Nephron progenitor cell (in vitro differentiated cells): ENCODE data around the gene E2F1.

Experiments used
- DNase-seq: peaks from one replicate; pipeline ENCODE4 v3.0.0; 2021
- H3K27ac Mint-ChIP-seq: 2 replicates; pipeline ENCODE4 v1.8.0; 2021; ENCODE audit warnings: mild to moderate bottlenecking, moderate library complexity, mixed read lengths
- H3K27me3 Mint-ChIP-seq: 2 replicates; pipeline ENCODE4 v1.8.0; 2021; ENCODE audit warnings: mild to moderate bottlenecking, low read depth, mixed read lengths; ENCODE audit not compliant: poor library complexity
- H3K36me3 Mint-ChIP-seq: 2 replicates; pipeline ENCODE4 v1.8.0; 2021; ENCODE audit warnings: low read depth, mixed read lengths
- H3K4me1 Mint-ChIP-seq: 2 replicates; pipeline ENCODE4 v1.8.0; 2021; ENCODE audit warnings: mixed read lengths
- H3K4me3 Mint-ChIP-seq: 2 replicates; pipeline ENCODE4 v1.8.0; 2021; ENCODE audit warnings: mild to moderate bottlenecking, moderate library complexity, mixed read lengths
- H3K9me3 Mint-ChIP-seq: 2 replicates; pipeline ENCODE4 v1.8.0; 2021; ENCODE audit warnings: mild to moderate bottlenecking, moderate library complexity, mixed read lengths
- CTCF ChIP-seq: fragments of 200-600 bp; sonication (generic); IDR thresholded peaks from 2 replicates; pipeline ENCODE4 v1.5.0; 2021; ENCODE audit warnings: antibody characterized with exemption

E2F1 gene

DNA sequence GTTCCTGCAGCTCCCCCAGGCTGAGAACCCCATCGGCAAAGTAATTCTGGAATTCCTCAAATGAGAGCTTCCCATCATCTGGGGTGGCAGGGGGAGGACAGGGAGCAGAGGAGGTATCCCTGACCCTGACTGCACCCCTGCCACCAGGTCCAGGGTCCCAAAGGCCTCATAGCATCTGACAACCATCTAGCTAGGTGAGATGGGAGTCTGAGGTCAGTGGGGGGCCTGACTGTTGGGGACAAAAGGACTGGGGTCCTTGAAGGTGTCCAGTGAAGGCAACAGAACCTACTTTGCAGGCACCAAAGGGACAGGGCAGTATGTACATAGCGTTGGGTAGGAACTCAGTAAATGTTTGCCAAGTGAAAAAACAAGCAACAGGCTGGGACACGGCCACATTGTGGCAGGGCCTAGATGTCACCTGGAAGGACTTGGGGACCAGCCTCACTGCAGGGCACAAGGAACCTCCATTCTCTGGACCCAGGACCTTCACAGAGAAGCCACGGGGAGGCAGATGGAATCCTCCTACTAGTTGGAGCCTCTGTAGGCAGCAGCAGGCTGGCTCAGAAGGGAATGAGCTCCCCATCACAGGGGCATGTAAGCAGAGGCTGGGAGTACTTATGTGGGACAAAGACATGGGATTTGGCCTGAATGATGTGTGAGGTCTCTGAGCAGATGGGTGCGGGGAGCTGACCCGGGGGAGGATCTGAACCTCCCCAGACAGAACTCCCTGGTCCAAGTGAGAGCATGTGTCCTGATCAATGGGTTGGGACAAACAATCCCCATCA, 15.3 kb downstream of the E2F1 start:
- Mint-ChIP-seq H3K4me1 (peaks cover 45% of the 10 kb centered on the region), H3K27ac (peak overlapping the region; percentile 72), H3K27me3 (no peaks in the 10 kb centered on the region), H3K36me3 (peaks cover 18% of the 10 kb centered on the region), H3K4me3 (peak overlapping the region; percentile 61), H3K9me3 (no peaks in the 10 kb centered on the region)
- TF ChIP-seq CTCF = no peak
- DNase-seq = no peak

GRCh38 chr20:33669873-33670640, 16.1 kb downstream of the E2F1 start:
- no peak overlapping the region for H3K4me3 Mint-ChIP-seq
- no peaks in the 10 kb centered on the region for H3K9me3 Mint-ChIP-seq
- no peaks in the 10 kb centered on the region for H3K27me3 Mint-ChIP-seq
- H3K36me3 Mint-ChIP-seq = peaks cover 18% of the 10 kb centered on the region
- peaks cover 42% of the 10 kb centered on the region for H3K4me1 Mint-ChIP-seq
- no peak for TF ChIP-seq CTCF
- peak overlapping the region; percentile 85 for H3K27ac Mint-ChIP-seq
- DNase-seq = no peak

- Mint-ChIP-seq H3K27me3 (no peaks in the 10 kb centered on the region), H3K4me1 (peaks cover 45% of the 10 kb centered on the region), H3K36me3 (peaks cover 18% of the 10 kb centered on the region), H3K4me3 (no peak overlapping the region), H3K27ac (no peak overlapping the region), H3K9me3 (no peaks in the 10 kb centered on the region)
- no peak for TF ChIP-seq CTCF
- no peak for DNase-seq
Observed at GRCh38 chr20:33669224-33669623, 17.0 kb downstream of the E2F1 start.

- Mint-ChIP-seq H3K4me1 (peaks cover 44% of the 10 kb centered on the region), H3K27ac (peak overlapping the region; percentile 59), H3K9me3 (no peaks in the 10 kb centered on the region), H3K4me3 (no peak overlapping the region), H3K27me3 (no peaks in the 10 kb centered on the region), H3K36me3 (peaks cover 18% of the 10 kb centered on the region)
- DNase-seq = no peak
- TF ChIP-seq CTCF = no peak
Observed at GRCh38 chr20:33668466-33669155, 17.6 kb downstream of the E2F1 start.

- Mint-ChIP-seq H3K27me3 (no peaks in the 10 kb centered on the region), H3K36me3 (peaks cover 18% of the 10 kb centered on the region), H3K27ac (no peak overlapping the region), H3K4me3 (no peak overlapping the region), H3K4me1 (peaks cover 38% of the 10 kb centered on the region), H3K9me3 (no peaks in the 10 kb centered on the region)
- peak; percentile 76 for DNase-seq
- peak; percentile 65 for TF ChIP-seq CTCF
Observed at GRCh38 chr20:33667676-33668465, 18.3 kb downstream of the E2F1 start.
